GM12892 (cell line): ENCODE data around the gene CD99.

Source experiments
- DNase-seq: peaks from one replicate; pipeline ENCODE4 v3.0.0; 2011; ENCODE audit not compliant: insufficient read length
- FAIRE-seq: peaks from 2 replicates; lab custom pipeline; 2011; peaks lifted over from hg19 to GRCh38; lab: Jason Lieb, UNC
- POLR2A ChIP-seq: IDR thresholded peaks from 2 replicates; pipeline ENCODE4 v1.6.1; 2011; ENCODE audit warnings: low read depth, low read length, control low read depth
- POLR2AphosphoS5 ChIP-seq: IDR thresholded peaks from 2 replicates; pipeline ENCODE4 v1.6.1; 2011; ENCODE audit warnings: low read depth, low read length, control low read depth
- TAF1 ChIP-seq: IDR thresholded peaks from 2 replicates; pipeline ENCODE4 v1.6.1; 2011; ENCODE audit warnings: low read depth, mild to moderate bottlenecking, control low read depth, low read length, borderline replicate concordance

CD99 gene

GRCh38 chrX:2703991-2704369, 12.9 kb downstream of the CD99 start:
- no peak for TF ChIP-seq TAF1
- no peak for TF ChIP-seq POLR2A
- no peak for TF ChIP-seq POLR2AphosphoS5
- FAIRE-seq (no peak), DNase-seq (no peak)

- DNase-seq (no peak), FAIRE-seq (no peak)
- TF ChIP-seq POLR2A (no peak), TAF1 (no peak), POLR2AphosphoS5 (no peak)
Observed at GRCh38 chrX:2705046-2705832, 14.1 kb downstream of the CD99 start.

GRCh38 chrX:2707334-2707760, 16.3 kb downstream of the CD99 start:
- FAIRE-seq (peak; percentile 99), DNase-seq (peak; percentile 52)
- TF ChIP-seq TAF1 (no peak), POLR2AphosphoS5 (no peak), POLR2A (no peak)

- FAIRE-seq (no peak), DNase-seq (no peak)
- TF ChIP-seq POLR2A (no peak), TAF1 (no peak), POLR2AphosphoS5 (no peak)
Observed at GRCh38 chrX:2708021-2708420, 16.9 kb downstream of the CD99 start.

GRCh38 chrX:2708592-2709188, 17.6 kb downstream of the CD99 start:
- FAIRE-seq, result no peak
- DNase-seq, result no peak
- TF ChIP-seq TAF1 (no peak), POLR2AphosphoS5 (no peak), POLR2A (no peak)

- TF ChIP-seq POLR2AphosphoS5 (no peak), POLR2A (no peak), TAF1 (no peak)
- DNase-seq (no peak), FAIRE-seq (peak; percentile 24)
Observed at GRCh38 chrX:2709556-2709955, 18.5 kb downstream of the CD99 start.

GRCh38 chrX:2710041-2710840, 19.1 kb downstream of the CD99 start:
- peak; percentile 70 for FAIRE-seq
- TF ChIP-seq POLR2A (no peak), TAF1 (no peak), POLR2AphosphoS5 (no peak)
- DNase-seq, result no peak

- TF ChIP-seq POLR2A (no peak), TAF1 (no peak), POLR2AphosphoS5 (no peak)
- FAIRE-seq, result no peak
- DNase-seq, result no peak
Observed at GRCh38 chrX:2711441-2711840, 20.3 kb downstream of the CD99 start.

GRCh38 chrX:2712428-2712827, 21.3 kb downstream of the CD99 start:
- FAIRE-seq (no peak), DNase-seq (no peak)
- no peak for TF ChIP-seq TAF1
- TF ChIP-seq POLR2AphosphoS5, result no peak
- no peak for TF ChIP-seq POLR2A

- FAIRE-seq (no peak), DNase-seq (no peak)
- TF ChIP-seq POLR2AphosphoS5 (peak; percentile 50; the same call in 1 of the 2 replicates), POLR2A (no peak)
Observed at GRCh38 chrX:2712890-2713840, 22.1 kb downstream of the CD99 start.

GRCh38 chrX:2714551-2714950, 23.5 kb downstream of the CD99 start:
- FAIRE-seq (no peak), DNase-seq (no peak)
- TF ChIP-seq POLR2A, result no peak
- TF ChIP-seq TAF1, result no peak
- TF ChIP-seq POLR2AphosphoS5, result no peak

GRCh38 chrX:2715066-2715600, 24.0 kb downstream of the CD99 start:
- no peak for FAIRE-seq

More at GRCh38 chrX:2715066-2715600, 24.0 kb downstream of the CD99 start:
- TF ChIP-seq TAF1, result no peak
- TF ChIP-seq POLR2A, result no peak
- no peak for TF ChIP-seq POLR2AphosphoS5
- DNase-seq, result no peak
